H54 (cell line): Measurements from ENCODE around the gene TMPRSS6.

Source experiments
- DNase-seq: peaks from one replicate; pipeline ENCODE4 v3.0.0; 2011; ENCODE audit warnings: low spot score, mixed read lengths; ENCODE audit not compliant: insufficient read length
- FAIRE-seq: peaks from 3 replicates; lab custom pipeline; 2011; peaks lifted over from hg19 to GRCh38; lab: Jason Lieb, UNC
- POLR2A ChIP-seq: IDR thresholded peaks from 2 replicates; pipeline ENCODE4 v1.6.1; 2011; ENCODE audit warnings: low read depth, mild to moderate bottlenecking, low read length

Gene TMPRSS6

GRCh38 chr22:37129866-37130441 lies 20.4 kb upstream of the TMPRSS6 start:
- no peak for TF ChIP-seq POLR2A
- FAIRE-seq = no peak
- no peak for DNase-seq

GRCh38 chr22:37128555-37129281 lies 19.2 kb upstream of the TMPRSS6 start:
- DNase-seq = no peak
- TF ChIP-seq POLR2A = no peak
- no peak for FAIRE-seq

GRCh38 chr22:37127350-37127878 lies 17.9 kb upstream of the TMPRSS6 start:
- no peak for DNase-seq
- no peak for TF ChIP-seq POLR2A
- no peak for FAIRE-seq

GRCh38 chr22:37126882-37127281 lies 17.4 kb upstream of the TMPRSS6 start:
- DNase-seq = no peak
- no peak for FAIRE-seq
- TF ChIP-seq POLR2A = no peak

GRCh38 chr22:37126383-37126782 lies 16.9 kb upstream of the TMPRSS6 start:
- FAIRE-seq (no peak), DNase-seq (no peak)
- TF ChIP-seq POLR2A = no peak

GRCh38 chr22:37123649-37124048 lies 14.1 kb upstream of the TMPRSS6 start:
- no peak for TF ChIP-seq POLR2A
- DNase-seq (no peak), FAIRE-seq (no peak)

- FAIRE-seq = no peak
- TF ChIP-seq POLR2A = no peak
Observed at GRCh38 chr22:37122598-37123180, 13.2 kb upstream of the TMPRSS6 start.

GRCh38 chr22:37121887-37122591 lies 12.5 kb upstream of the TMPRSS6 start:
- TF ChIP-seq POLR2A = no peak
- FAIRE-seq = peak; percentile 27
- DNase-seq = peak; percentile 59

More at GRCh38 chr22:37122598-37123180, 13.2 kb upstream of the TMPRSS6 start:
- no peak for DNase-seq

GRCh38 chr22:37120569-37121340 lies 11.2 kb upstream of the TMPRSS6 start:
- no peak for TF ChIP-seq POLR2A
- DNase-seq (no peak), FAIRE-seq (no peak)

GRCh38 chr22:37119872-37120271 lies 10.4 kb upstream of the TMPRSS6 start:
- no peak for TF ChIP-seq POLR2A
- FAIRE-seq = no peak
- no peak for DNase-seq

GRCh38 chr22:37118083-37118482 lies 8.6 kb upstream of the TMPRSS6 start:
- no peak for FAIRE-seq
- no peak for TF ChIP-seq POLR2A

GRCh38 chr22:37117092-37117491 lies 7.6 kb upstream of the TMPRSS6 start:
- FAIRE-seq = no peak
- TF ChIP-seq POLR2A = no peak
- no peak for DNase-seq

More at GRCh38 chr22:37118083-37118482, 8.6 kb upstream of the TMPRSS6 start:
- no peak for DNase-seq

- FAIRE-seq = no peak
- DNase-seq = no peak
- no peak for TF ChIP-seq POLR2A
Observed at GRCh38 chr22:37115032-37115431, 5.5 kb upstream of the TMPRSS6 start.
